ENCODE measurements around the gene CNPPD1.
"Not testable (repeated sequence)": the region's sequence is repeated elsewhere in the genome, so short reads cannot be mapped to it uniquely, and the experiment has no call there.

Gene CNPPD1

GRCh38 chr2:219204425-219205164, 27.9 kb upstream of the CNPPD1 start:
- TF ChIP-seq GATA1 (IDR thresholded peaks at IDR 0.05; ENCODE audit: low read depth, low read length) (no peak), POLR2A (IDR thresholded peaks at IDR 0.05; ENCODE audit: low read length) (no peak)
- no peak for DNase-seq

- not testable (repeated sequence) for DNase-seq
These were observed 24.6 kb upstream of the CNPPD1 start for GRCh38 chr2:219201331-219201730.

DNA sequence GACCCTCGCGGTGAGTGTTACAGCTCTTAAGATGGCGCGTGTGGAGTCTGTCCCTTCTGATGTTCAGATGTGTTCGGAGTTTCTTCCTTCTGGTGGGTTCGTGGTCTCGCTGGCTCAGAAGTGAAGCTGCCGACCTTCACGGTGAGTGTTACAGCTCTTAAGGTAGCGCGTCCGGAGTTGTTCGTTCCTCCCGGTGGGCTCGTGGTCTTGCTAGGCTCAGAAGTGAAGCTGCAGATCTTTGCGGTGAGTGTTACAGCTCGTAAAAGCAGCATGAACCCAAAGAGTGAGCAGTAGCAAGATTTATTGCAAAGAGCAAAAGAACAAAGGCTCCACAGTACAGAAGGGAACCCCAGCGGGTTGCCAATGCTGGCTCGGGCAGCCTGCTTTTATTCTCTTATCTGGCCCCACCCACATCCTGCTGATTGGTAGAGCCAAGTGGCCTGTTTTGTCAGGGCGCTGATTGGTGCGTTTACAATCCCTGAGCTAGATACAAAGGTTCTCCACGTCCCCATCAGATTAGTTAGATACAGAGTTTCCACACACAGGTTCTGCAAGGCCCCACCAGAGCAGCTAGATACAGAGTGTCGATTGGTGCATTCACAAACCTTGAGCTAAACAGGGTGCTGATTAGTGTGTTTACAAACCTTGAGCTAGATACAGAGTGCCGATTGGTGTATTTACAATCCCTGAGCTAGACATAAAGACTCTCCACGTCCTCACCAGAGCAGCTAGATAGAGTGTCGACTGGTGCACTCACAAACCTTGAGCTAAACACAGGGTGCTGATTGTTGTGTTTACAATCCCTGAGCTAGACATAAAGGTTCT, 24.0 kb upstream of the CNPPD1 start:
- DNase-seq, result not testable (repeated sequence)
- TF ChIP-seq POLR2A (IDR thresholded peaks at IDR 0.05; ENCODE audit: low read length), result peak; percentile 15

- no peak for TF ChIP-seq POLR2A (IDR thresholded peaks at IDR 0.05; ENCODE audit: low read length)
- TF ChIP-seq GATA1 (IDR thresholded peaks at IDR 0.05; ENCODE audit: low read depth, low read length), result no peak
- no peak for DNase-seq
These were observed 22.9 kb upstream of the CNPPD1 start for GRCh38 chr2:219199470-219200211.

DNA sequence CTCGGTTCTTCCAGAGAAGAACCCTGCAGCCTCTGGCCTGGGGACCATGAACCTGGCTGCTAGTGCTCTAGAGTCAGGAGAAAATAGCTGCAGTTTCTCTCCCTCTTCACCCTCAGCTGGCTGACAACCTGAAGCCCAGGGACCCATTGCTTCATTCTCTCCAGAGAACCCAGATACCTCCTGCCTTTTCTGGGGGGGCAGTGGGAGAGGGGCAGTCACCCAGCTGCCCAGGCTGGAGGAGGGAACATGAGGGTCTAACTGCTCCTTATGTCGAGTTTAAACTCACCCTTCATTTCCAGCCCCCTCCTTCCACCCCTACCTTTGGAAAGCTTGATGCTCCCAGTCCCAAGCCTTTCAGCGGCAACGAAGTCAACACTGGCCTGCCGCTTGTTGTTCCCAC, 22.2 kb upstream of the CNPPD1 start:
- no peak for DNase-seq
- no peak for TF ChIP-seq POLR2A (IDR thresholded peaks at IDR 0.05; ENCODE audit: low read length)

DNA sequence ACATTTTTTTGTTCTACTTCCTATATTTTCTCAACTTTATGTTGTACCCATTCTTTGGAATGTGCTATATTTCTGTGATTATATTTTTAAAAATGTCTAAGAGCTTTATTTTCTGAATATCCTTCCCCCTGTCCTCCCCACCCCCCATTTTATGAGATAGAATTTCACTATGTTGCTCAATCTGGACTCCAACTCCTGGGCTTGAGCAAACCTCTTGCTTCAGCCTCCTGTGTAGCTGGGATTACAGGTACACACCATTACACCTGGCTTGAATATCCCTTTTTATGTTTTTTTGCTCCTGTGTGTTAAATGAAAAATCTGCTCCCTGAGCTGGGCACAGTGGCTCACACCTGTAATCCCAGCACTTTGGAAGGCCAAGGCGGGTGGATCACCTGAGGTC, 20.7 kb upstream of the CNPPD1 start:
- TF ChIP-seq GATA1 (IDR thresholded peaks at IDR 0.05; ENCODE audit: low read depth, low read length) (no peak), POLR2A (IDR thresholded peaks at IDR 0.05; ENCODE audit: low read length) (no peak)
- DNase-seq, result no peak

- TF ChIP-seq GATA1 (IDR thresholded peaks at IDR 0.05; ENCODE audit: low read depth, low read length) (no peak), POLR2A (IDR thresholded peaks at IDR 0.05; ENCODE audit: low read length) (peak; percentile 23)
- no peak for DNase-seq
These were observed 10.2 kb upstream of the CNPPD1 start for GRCh38 chr2:219186754-219187456.

GRCh38 chr2:219184121-219184520, 7.4 kb upstream of the CNPPD1 start:
- TF ChIP-seq GATA1 (IDR thresholded peaks at IDR 0.05; ENCODE audit: low read depth, low read length) (no peak), POLR2A (IDR thresholded peaks at IDR 0.05; ENCODE audit: low read length) (no peak)
- no peak for DNase-seq

- TF ChIP-seq POLR2A (IDR thresholded peaks at IDR 0.05; ENCODE audit: low read length) (no peak), GATA1 (IDR thresholded peaks at IDR 0.05; ENCODE audit: low read depth, low read length) (no peak)
- no peak for DNase-seq
These were observed 6.5 kb upstream of the CNPPD1 start for GRCh38 chr2:219183151-219183772.

- no peak for DNase-seq
- TF ChIP-seq GATA1 (IDR thresholded peaks at IDR 0.05; ENCODE audit: low read depth, low read length) (no peak), POLR2A (IDR thresholded peaks at IDR 0.05; ENCODE audit: low read length) (no peak)
These were observed 5.8 kb upstream of the CNPPD1 start for GRCh38 chr2:219182331-219183150.

- no peak for TF ChIP-seq GATA1 (IDR thresholded peaks at IDR 0.05; ENCODE audit: low read depth, low read length)
- no peak for TF ChIP-seq POLR2A (IDR thresholded peaks at IDR 0.05; ENCODE audit: low read length)
- DNase-seq, result no peak
These were observed 4.8 kb upstream of the CNPPD1 start for GRCh38 chr2:219181531-219181930.

DNA sequence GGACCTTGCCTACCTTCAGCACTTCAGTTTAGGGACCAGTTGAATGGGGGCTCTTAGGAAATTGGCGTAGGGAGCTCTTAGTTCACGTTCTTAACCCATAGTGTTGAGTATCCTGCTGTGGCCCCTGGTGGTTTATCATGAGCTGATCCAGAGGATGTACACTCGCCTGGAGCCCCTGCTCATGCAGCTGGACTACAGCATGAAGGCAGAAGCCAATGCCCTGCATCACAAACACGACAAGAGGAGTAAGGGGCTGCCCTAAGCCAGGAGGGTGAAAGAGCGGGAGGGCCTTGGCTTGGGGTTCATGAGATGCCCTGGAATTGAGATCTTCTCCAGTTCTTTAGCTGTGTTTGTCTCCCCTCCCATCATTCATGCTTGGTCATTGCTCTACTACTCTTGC, 4.2 kb upstream of the CNPPD1 start:
- no peak for DNase-seq
- no peak for TF ChIP-seq GATA1 (IDR thresholded peaks at IDR 0.05; ENCODE audit: low read depth, low read length)
- TF ChIP-seq POLR2A (IDR thresholded peaks at IDR 0.05; ENCODE audit: low read length), result no peak
